Stimulated activated effector memory CD8-positive, alpha-beta T cell treated with anti-CD3 and anti-CD28 coated beads, Interleukin-12 subunit alpha, Interleukin-12 subunit beta, amount 100 ng/mL, for 72 hours (primary cell): Measurements from ENCODE around the gene RGS17.
"Not testable (repeated sequence)": the region's sequence is repeated elsewhere in the genome, so short reads cannot be mapped to it uniquely, and the experiment has no call there.

Source experiments
- ATAC-seq: fragments of 150-1000 bp; cut with Tn5 transposase; 2 replicates; pipeline ENCODE4 v1.10.0; 2021
- DNase-seq, 2 donors: peaks; one replicate each; pipeline ENCODE4 v3.0.0; 2021 to 2022; ENCODE audit warnings: low spot score in 2 of 2
- H3K27ac Mint-ChIP-seq: one replicate; pipeline ENCODE4 v1.8.0; 2022; ENCODE audit warnings: mild to moderate bottlenecking, mixed read lengths
- H3K36me3 Mint-ChIP-seq: one replicate; pipeline ENCODE4 v1.8.0; 2022; ENCODE audit warnings: mild to moderate bottlenecking, mixed read lengths
- H3K4me1 Mint-ChIP-seq: one replicate; pipeline ENCODE4 v1.8.0; 2022; ENCODE audit warnings: mixed read lengths
- H3K4me3 Mint-ChIP-seq: one replicate; pipeline ENCODE4 v1.8.0; 2022; ENCODE audit warnings: mild to moderate bottlenecking, mixed read lengths
- H3K9me3 Mint-ChIP-seq: one replicate; pipeline ENCODE4 v1.8.0; 2022; ENCODE audit warnings: mixed read lengths

RGS17 gene

DNA sequence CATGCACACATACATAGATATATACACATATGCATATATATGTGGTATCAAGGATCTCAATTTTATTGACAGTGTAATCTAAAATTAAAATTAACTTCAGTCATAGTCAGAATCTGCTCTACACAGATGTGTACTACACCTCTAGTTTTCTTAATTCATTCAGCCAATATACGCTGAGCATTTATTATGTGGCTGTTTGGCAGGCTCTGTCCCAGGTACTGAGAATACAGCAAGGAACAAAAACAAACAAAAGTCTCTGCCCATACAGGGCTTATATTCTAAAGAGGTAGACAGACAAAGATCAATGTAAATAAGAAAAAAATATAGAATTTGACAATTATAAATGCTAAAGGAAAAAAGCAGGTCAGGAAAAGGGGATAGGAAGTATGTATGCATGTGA lies 7.8 kb upstream of the RGS17 start:
- no peak for ATAC-seq
- Mint-ChIP-seq H3K27ac (no peak overlapping the region), H3K4me3 (no peak overlapping the region), H3K4me1 (peaks cover 11% of the 10 kb centered on the region), H3K9me3 (no peaks in the 10 kb centered on the region), H3K36me3 (no peaks in the 10 kb centered on the region)
- DNase-seq: no peak

DNA sequence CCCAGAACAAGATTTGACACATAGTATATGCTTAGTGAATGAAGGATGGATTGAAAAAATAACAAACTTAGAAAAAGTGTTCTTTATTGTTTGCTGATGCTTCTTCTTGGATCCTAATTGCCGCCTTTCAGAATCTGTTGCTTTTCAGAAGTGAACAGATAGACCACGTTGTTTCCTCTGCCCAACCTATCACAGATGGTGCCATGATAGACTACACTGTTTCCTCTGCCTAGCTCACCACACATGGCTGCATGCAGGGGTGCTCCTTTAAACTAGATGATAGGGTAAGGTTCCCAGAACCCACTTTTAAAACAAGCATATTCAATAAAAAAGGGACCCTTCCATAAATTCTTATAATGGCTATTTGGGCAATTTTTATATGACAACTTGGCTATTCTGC lies 4.6 kb upstream of the RGS17 start:
- Mint-ChIP-seq H3K36me3 (no peaks in the 10 kb centered on the region), H3K27ac (no peak overlapping the region), H3K9me3 (no peaks in the 10 kb centered on the region), H3K4me3 (peak overlapping the region; percentile 4), H3K4me1 (peaks cover 11% of the 10 kb centered on the region)
- DNase-seq (no peak), ATAC-seq (peak; percentile 60)

GRCh38 chr6:153133667-153134066 lies 2.6 kb upstream of the RGS17 start:
- H3K4me3 Mint-ChIP-seq, ATAC-seq: not testable (repeated sequence)

DNA sequence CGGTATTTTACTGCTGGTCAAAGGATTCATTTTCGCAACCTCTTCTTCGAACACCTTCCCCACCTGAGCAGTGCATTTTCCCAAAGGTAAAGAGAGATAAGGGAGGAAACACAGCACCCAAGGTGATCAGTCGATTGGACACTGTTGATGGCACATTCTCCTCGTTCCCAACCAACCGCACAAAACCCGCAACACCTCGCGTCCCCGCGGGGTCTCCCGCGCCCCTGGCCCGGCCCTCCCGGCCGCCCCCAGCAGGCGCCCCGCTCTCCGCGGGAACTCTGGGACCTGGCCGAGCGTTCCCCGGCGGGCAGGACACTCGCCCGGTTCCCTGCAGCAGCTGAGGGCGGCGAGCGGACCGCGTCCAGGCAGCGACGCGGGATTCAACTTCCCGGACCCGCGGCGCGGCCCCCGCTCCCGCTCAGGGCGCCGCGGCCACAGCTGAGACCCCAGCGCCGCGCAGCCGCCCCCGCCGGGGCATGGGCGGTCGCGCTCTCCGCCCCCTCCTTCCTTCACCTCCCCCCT lies 506 bp downstream of the RGS17 start:
- Mint-ChIP-seq H3K27ac (no peak overlapping the region), H3K4me3 (peak overlapping the region; percentile 73)
- no peak for DNase-seq

More at GRCh38 chr6:153133667-153134066, 2.6 kb upstream of the RGS17 start:
- H3K27ac Mint-ChIP-seq, DNase-seq, H3K9me3 Mint-ChIP-seq, H3K36me3 Mint-ChIP-seq: not testable (repeated sequence)
- H3K4me1 Mint-ChIP-seq: peaks cover 25% of the 10 kb centered on the region

DNA sequence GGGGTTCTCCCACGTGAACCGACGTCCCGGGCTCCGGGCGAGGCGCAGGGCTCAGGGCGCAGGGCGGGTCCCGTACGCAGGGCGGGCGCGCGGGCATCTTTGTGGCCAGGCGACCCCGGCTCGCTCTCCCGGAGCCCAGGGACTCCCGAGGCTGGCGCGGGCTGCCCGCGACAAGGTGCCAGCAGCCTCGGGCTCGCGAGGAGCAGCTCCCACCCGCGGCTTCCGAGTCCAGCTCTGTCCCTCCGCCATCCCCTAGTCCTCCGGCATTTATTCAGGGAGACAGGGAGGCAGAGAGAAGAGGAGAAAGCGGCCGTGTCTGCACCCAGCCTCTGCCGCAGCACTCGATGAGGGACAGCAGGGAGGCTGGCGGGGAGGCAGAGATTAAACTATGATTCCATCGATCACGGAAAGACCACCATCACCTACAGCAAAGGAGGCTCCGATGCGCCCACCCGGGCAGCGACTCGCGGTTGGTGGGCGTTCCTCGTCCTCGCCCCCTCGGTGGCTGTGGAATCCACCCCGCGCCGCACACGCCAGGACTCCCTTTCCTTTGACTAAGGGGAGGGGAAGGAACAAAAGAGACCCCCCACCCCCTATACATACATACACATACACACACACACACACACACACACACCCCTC lies 1.1 kb downstream of the RGS17 start:
- Mint-ChIP-seq H3K27ac (peak overlapping the region; percentile 67), H3K9me3 (no peaks in the 10 kb centered on the region), H3K4me1 (peaks cover 19% of the 10 kb centered on the region), H3K4me3 (peak overlapping the region; percentile 73), H3K36me3 (no peaks in the 10 kb centered on the region)
- ATAC-seq (peak; percentile 42), DNase-seq (no peak)

More for the DNA sequence above, 506 bp downstream of the RGS17 start:
- peak; percentile 6 for ATAC-seq
- Mint-ChIP-seq H3K36me3 (no peaks in the 10 kb centered on the region), H3K4me1 (peaks cover 24% of the 10 kb centered on the region), H3K9me3 (no peaks in the 10 kb centered on the region)

GRCh38 chr6:153126218-153126617 lies 4.9 kb downstream of the RGS17 start:
- H3K36me3 Mint-ChIP-seq: no peaks in the 10 kb centered on the region
- no peak for DNase-seq
- H3K4me1 Mint-ChIP-seq: peaks cover 15% of the 10 kb centered on the region
- H3K27ac Mint-ChIP-seq: no peak overlapping the region
- H3K9me3 Mint-ChIP-seq: no peaks in the 10 kb centered on the region
- ATAC-seq: no peak
- no peak overlapping the region for H3K4me3 Mint-ChIP-seq

DNA sequence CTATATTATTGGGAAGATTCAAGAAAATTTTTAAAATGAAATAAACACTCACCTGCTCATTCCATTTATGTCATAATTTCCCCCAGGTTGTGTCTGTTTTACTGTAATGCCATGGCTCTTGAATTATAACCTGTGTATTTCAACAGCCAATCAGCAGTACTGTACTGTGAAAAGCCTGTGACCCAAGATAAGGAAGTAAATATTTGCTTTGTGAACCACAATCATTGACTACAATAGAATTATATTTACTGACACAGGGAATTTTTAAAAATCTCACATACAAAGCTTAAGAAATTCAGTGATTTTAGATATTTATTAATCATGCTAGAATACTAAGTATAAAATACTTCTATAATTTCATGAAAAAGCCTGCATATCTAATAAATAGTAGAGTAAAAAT lies 6.0 kb downstream of the RGS17 start:
- Mint-ChIP-seq H3K36me3 (no peaks in the 10 kb centered on the region), H3K4me1 (peaks cover 8% of the 10 kb centered on the region), H3K4me3 (no peak overlapping the region), H3K27ac (no peak overlapping the region), H3K9me3 (no peaks in the 10 kb centered on the region)
- no peak for DNase-seq
- ATAC-seq: no peak

- H3K4me3 Mint-ChIP-seq: no peak overlapping the region
- no peaks in the 10 kb centered on the region for H3K9me3 Mint-ChIP-seq
- ATAC-seq (no peak), DNase-seq (no peak)
- H3K36me3 Mint-ChIP-seq: no peaks in the 10 kb centered on the region
- no peak overlapping the region for H3K27ac Mint-ChIP-seq
- peaks cover 5% of the 10 kb centered on the region for H3K4me1 Mint-ChIP-seq
These were observed 7.3 kb downstream of the RGS17 start for GRCh38 chr6:153123801-153124200.

DNA sequence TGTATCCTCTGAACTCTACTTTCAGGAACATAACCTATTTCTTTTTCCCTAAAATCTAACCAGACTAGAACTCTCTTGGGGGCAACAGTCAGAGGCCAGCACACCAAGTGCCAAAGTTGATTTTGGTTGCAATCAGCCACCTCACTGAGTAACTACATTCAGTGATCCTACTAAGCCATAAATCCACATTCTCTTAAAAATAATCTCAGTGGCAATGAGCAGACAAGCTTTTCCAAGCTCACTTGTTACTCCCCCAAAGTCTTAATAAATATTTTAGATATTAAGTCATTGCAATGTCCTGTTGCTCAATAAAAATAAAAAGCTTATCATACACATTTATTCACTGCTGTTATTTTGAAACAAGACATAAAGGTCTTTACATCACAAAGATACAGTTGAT lies 9.8 kb downstream of the RGS17 start:
- no peak for ATAC-seq
- no peak overlapping the region for H3K27ac Mint-ChIP-seq
- no peaks in the 10 kb centered on the region for H3K36me3 Mint-ChIP-seq
- H3K4me1 Mint-ChIP-seq: peaks cover 13% of the 10 kb centered on the region
- no peak for DNase-seq
- no peaks in the 10 kb centered on the region for H3K9me3 Mint-ChIP-seq
- no peak overlapping the region for H3K4me3 Mint-ChIP-seq

- Mint-ChIP-seq H3K4me1 (peaks cover 13% of the 10 kb centered on the region), H3K36me3 (no peaks in the 10 kb centered on the region), H3K4me3 (no peak overlapping the region), H3K27ac (peak overlapping the region; percentile 20), H3K9me3 (peaks cover 8% of the 10 kb centered on the region)
- ATAC-seq (peak; percentile 91), DNase-seq (no peak)
These were observed 12.8 kb downstream of the RGS17 start for GRCh38 chr6:153117986-153118879.

GRCh38 chr6:153111082-153111481 lies 20.0 kb downstream of the RGS17 start:
- H3K4me1 Mint-ChIP-seq, H3K27ac Mint-ChIP-seq, H3K36me3 Mint-ChIP-seq, H3K4me3 Mint-ChIP-seq, DNase-seq, ATAC-seq: not testable (repeated sequence)
- peaks cover 11% of the 10 kb centered on the region for H3K9me3 Mint-ChIP-seq

GRCh38 chr6:153110612-153111011 lies 20.5 kb downstream of the RGS17 start:
- not testable (repeated sequence) for H3K36me3 Mint-ChIP-seq, H3K4me3 Mint-ChIP-seq, ATAC-seq, DNase-seq, H3K27ac Mint-ChIP-seq, H3K4me1 Mint-ChIP-seq
- peaks cover 11% of the 10 kb centered on the region for H3K9me3 Mint-ChIP-seq

- Mint-ChIP-seq H3K36me3 (no peaks in the 10 kb centered on the region), H3K9me3 (peaks cover 3% of the 10 kb centered on the region), H3K4me1 (no peaks in the 10 kb centered on the region), H3K4me3 (no peak overlapping the region), H3K27ac (no peak overlapping the region)
- no peak for DNase-seq
- no peak for ATAC-seq
These were observed 22.8 kb downstream of the RGS17 start for GRCh38 chr6:153108315-153108714.

GRCh38 chr6:153106021-153106420 lies 25.1 kb downstream of the RGS17 start:
- H3K27ac Mint-ChIP-seq: no peak overlapping the region
- H3K9me3 Mint-ChIP-seq: no peaks in the 10 kb centered on the region
- peak; percentile 32 for ATAC-seq
- no peak overlapping the region for H3K4me3 Mint-ChIP-seq
- no peaks in the 10 kb centered on the region for H3K4me1 Mint-ChIP-seq
- H3K36me3 Mint-ChIP-seq: no peaks in the 10 kb centered on the region
- DNase-seq: no peak

DNA sequence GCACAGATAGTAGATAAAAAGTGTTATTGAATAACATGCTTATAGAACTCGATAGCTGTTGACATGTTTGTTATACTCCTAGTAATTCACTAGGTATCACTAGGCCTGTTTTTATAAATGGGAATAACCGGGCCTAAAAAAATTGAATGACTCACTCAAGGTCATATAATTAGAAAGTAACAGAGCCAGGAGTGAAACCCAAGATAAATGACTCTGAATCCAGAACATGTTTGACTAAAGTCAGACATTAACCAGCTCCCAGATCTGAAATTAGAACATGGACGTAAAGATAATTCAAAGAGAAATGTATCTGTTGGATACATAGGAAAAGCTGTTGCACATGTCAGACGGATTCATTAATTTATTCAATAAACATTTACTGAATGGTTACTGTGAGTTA lies 26.9 kb downstream of the RGS17 start:
- no peaks in the 10 kb centered on the region for H3K4me1 Mint-ChIP-seq
- H3K36me3 Mint-ChIP-seq: no peaks in the 10 kb centered on the region
- H3K9me3 Mint-ChIP-seq: no peaks in the 10 kb centered on the region
- ATAC-seq (no peak), DNase-seq (no peak)
- no peak overlapping the region for H3K4me3 Mint-ChIP-seq
- no peak overlapping the region for H3K27ac Mint-ChIP-seq

GRCh38 chr6:153103319-153103655 lies 27.8 kb downstream of the RGS17 start:
- H3K9me3 Mint-ChIP-seq: no peaks in the 10 kb centered on the region
- ATAC-seq (no peak), DNase-seq (no peak)
- H3K27ac Mint-ChIP-seq: no peak overlapping the region
- H3K4me3 Mint-ChIP-seq: no peak overlapping the region
- H3K4me1 Mint-ChIP-seq: no peaks in the 10 kb centered on the region
- no peaks in the 10 kb centered on the region for H3K36me3 Mint-ChIP-seq
